ENCODE results near the gene LCP2. TPM values are rescaled to one million over a fixed set of nuclear protein-coding genes. Genes with fewer than 3 reads are reported as not detected.
A peak's percentile ranks its signal among the peaks of the same experiment; 100 is the strongest.

The LCP2 gene
- total RNA-seq, 1 experiment from 2014 or later = not detected

DNA sequence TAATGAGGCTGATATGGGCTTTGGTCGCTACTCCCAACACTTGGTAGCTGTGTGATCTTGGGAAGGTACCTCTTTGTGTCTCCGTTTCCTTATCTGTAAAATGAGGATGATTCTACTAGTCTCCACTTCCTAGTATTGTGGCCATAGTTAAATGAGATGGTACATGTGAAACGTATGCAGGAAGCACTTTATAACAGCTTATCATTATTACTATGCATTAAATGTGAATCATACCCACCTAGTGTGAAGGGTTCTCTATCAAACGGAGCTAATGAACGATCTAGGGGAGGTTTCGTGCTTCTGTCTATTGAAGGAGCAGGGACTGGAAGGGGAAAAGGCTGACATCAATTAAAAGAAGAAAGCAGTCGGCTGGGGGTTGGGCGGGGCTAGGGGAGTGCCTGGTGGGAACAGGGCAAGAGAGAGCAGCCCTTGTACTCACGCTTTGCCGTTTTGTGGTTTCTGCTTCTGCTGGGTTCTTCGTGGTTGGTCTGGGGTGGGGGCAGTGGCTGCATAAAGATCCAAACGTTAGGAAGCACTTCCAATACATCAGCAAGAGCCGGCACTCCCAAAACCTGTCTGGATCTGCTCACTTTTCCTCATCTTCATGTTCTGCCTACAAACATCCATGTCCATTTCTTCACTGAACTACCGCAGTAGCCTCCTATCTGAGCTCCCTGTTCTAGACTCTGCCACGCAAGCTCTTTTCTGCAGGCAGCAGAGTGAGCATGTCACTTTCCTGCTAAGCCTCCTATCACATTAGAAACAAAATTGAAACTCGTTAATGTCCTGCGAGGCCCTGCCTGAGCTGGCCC lies 30.8 kb downstream of the LCP2 start:
- Histone ChIP-seq H2BK120ac (ENCODE audit: low read depth, low read length, poor library complexity, severe bottlenecking) (no peak overlapping the region), H3K9ac (ENCODE audit: extremely low read depth, insufficient read length, low read length) (no peak overlapping the region), H3K23me2 (ENCODE audit: insufficient read length, low read depth, low read length, poor library complexity, severe bottlenecking) (no peaks in the 10 kb centered on the region), H3T11ph (ENCODE audit: low read length) (no peak overlapping the region), H3K56ac (ENCODE audit: insufficient read length, low read depth, low read length) (no peak overlapping the region), H2AFZ (ENCODE audit: low read length) (no peak overlapping the region), H3K23ac (ENCODE audit: insufficient read length, low read depth, low read length) (no peak overlapping the region), H3K27me3 (ENCODE audit: insufficient read depth, low read length) (no peaks in the 10 kb centered on the region), H3K27ac (ENCODE audit: insufficient read length, low read depth, low read length) (no peak overlapping the region), H2BK12ac (ENCODE audit: insufficient read length, low read depth, low read length) (no peak overlapping the region), H3K18ac (ENCODE audit: insufficient read length, low read depth, low read length) (no peak overlapping the region), H3K4me2 (ENCODE audit: insufficient read depth, insufficient read length, low read length) (no peak overlapping the region), H2AK5ac (ENCODE audit: insufficient read length, low read length) (no peak overlapping the region), H4K91ac (ENCODE audit: insufficient read length, low read depth, low read length) (no peak overlapping the region), H3K4me1 (ENCODE audit: insufficient read depth, low read length) (peaks cover 8% of the 10 kb centered on the region; the same call in 1 of the 2 replicates), H3K79me1 (ENCODE audit: insufficient read depth, low read depth, low read length, poor library complexity, severe bottlenecking) (no peaks in the 10 kb centered on the region), H3K9me3 (ENCODE audit: control insufficient read depth, low read depth, low read length) (no peaks in the 10 kb centered on the region), H3K4ac (ENCODE audit: low read depth, low read length) (no peak overlapping the region), H4K5ac (ENCODE audit: insufficient read length, low read depth, low read length) (no peak overlapping the region), H4K20me1 (ENCODE audit: control insufficient read depth, insufficient read depth, insufficient read length) (no peaks in the 10 kb centered on the region), H2BK5ac (ENCODE audit: insufficient read length, low read length) (no peak overlapping the region), H2BK20ac (ENCODE audit: low read depth, low read length, poor library complexity, severe bottlenecking) (no peak overlapping the region), H3K79me2 (ENCODE audit: insufficient read depth, low read length) (no peaks in the 10 kb centered on the region), H4K8ac (replicated peaks; ENCODE audit: insufficient read length, low read depth, low read length) (no peak overlapping the region), H3K14ac (ENCODE audit: insufficient read depth, low read length) (no peak overlapping the region), H2BK15ac (ENCODE audit: low read depth, low read length) (no peak overlapping the region)
- H3K4me1 Mint-ChIP-seq = peaks cover 45 to 60% of the 10 kb centered on the region in 2 experiments
- no peaks in the 10 kb centered on the region for H3K36me3 Mint-ChIP-seq (ENCODE audit: insufficient read depth in 1 of 3, low read depth in 3 of 3)
- TF ChIP-seq, protein P1, sequence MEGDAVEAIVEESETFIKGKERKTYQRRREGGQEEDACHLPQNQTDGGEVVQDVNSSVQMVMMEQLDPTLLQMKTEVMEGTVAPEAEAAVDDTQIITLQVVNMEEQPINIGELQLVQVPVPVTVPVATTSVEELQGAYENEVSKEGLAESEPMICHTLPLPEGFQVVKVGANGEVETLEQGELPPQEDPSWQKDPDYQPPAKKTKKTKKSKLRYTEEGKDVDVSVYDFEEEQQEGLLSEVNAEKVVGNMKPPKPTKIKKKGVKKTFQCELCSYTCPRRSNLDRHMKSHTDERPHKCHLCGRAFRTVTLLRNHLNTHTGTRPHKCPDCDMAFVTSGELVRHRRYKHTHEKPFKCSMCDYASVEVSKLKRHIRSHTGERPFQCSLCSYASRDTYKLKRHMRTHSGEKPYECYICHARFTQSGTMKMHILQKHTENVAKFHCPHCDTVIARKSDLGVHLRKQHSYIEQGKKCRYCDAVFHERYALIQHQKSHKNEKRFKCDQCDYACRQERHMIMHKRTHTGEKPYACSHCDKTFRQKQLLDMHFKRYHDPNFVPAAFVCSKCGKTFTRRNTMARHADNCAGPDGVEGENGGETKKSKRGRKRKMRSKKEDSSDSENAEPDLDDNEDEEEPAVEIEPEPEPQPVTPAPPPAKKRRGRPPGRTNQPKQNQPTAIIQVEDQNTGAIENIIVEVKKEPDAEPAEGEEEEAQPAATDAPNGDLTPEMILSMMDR (conservative IDR thresholded peaks at IDR 0.05) = no peak
- peak overlapping the region in 1 of 2 experiments; percentile 2; a peak in 1 of 5 replicates for H3K4me3 Mint-ChIP-seq
- WGBS (ENCODE audit: extremely low coverage, insufficient read length, low lambda C conversion rate) = no CpG with 5 or more reads among the region's 17 CpGs
- DNase-seq = no peak
- H3K27ac Mint-ChIP-seq = no peak overlapping the region
- no peaks in the 10 kb centered on the region for H3K9me3 Mint-ChIP-seq
- peaks cover 10% of the 10 kb centered on the region for H3K27me3 Mint-ChIP-seq (ENCODE audit: low read depth)

Measured in H9 (cell line).